ENCODE measurements around the gene ZNF208.

ZNF208 gene

GRCh38 chr19:21883516-21883915 lies 127.2 kb downstream of the ZNF208 start:
- no peak for DNase-seq

All from activated CD8-positive, alpha-beta memory T cell treated with anti-CD3 and anti-CD28 coated beads, Interleukin-2, amount 50 U/mL, for 48 hours (primary cell).